Measurements from ENCODE around the gene MSANTD1.

DNA sequence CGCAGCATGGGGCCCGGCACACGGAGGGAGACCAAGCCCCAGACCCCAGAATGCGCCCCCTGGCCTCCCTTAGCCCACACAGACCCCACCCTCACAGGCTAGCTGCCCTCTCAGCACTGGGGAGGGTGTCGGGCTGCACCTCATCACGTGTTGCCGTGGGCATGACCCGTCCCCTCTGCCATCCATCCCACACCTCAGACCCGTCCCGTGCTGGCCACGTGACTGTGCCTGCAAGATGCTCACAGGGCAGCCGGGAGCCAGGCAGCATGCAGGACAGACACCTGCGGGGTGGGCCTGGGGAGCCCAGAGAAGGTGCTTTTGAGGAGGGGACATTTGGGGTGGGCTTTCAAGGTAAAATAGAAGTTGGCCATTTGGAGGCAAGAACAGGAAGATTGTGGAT is 4.8 kb downstream of the MSANTD1 start:
- no peak for TF ChIP-seq SMC3 (IDR thresholded peaks at IDR 0.05; ENCODE audit: low read depth, low read length)
- TF ChIP-seq, protein P1, sequence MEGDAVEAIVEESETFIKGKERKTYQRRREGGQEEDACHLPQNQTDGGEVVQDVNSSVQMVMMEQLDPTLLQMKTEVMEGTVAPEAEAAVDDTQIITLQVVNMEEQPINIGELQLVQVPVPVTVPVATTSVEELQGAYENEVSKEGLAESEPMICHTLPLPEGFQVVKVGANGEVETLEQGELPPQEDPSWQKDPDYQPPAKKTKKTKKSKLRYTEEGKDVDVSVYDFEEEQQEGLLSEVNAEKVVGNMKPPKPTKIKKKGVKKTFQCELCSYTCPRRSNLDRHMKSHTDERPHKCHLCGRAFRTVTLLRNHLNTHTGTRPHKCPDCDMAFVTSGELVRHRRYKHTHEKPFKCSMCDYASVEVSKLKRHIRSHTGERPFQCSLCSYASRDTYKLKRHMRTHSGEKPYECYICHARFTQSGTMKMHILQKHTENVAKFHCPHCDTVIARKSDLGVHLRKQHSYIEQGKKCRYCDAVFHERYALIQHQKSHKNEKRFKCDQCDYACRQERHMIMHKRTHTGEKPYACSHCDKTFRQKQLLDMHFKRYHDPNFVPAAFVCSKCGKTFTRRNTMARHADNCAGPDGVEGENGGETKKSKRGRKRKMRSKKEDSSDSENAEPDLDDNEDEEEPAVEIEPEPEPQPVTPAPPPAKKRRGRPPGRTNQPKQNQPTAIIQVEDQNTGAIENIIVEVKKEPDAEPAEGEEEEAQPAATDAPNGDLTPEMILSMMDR (IDR thresholded peaks at IDR 0.05), result no peak
- TF ChIP-seq, protein P2, sequence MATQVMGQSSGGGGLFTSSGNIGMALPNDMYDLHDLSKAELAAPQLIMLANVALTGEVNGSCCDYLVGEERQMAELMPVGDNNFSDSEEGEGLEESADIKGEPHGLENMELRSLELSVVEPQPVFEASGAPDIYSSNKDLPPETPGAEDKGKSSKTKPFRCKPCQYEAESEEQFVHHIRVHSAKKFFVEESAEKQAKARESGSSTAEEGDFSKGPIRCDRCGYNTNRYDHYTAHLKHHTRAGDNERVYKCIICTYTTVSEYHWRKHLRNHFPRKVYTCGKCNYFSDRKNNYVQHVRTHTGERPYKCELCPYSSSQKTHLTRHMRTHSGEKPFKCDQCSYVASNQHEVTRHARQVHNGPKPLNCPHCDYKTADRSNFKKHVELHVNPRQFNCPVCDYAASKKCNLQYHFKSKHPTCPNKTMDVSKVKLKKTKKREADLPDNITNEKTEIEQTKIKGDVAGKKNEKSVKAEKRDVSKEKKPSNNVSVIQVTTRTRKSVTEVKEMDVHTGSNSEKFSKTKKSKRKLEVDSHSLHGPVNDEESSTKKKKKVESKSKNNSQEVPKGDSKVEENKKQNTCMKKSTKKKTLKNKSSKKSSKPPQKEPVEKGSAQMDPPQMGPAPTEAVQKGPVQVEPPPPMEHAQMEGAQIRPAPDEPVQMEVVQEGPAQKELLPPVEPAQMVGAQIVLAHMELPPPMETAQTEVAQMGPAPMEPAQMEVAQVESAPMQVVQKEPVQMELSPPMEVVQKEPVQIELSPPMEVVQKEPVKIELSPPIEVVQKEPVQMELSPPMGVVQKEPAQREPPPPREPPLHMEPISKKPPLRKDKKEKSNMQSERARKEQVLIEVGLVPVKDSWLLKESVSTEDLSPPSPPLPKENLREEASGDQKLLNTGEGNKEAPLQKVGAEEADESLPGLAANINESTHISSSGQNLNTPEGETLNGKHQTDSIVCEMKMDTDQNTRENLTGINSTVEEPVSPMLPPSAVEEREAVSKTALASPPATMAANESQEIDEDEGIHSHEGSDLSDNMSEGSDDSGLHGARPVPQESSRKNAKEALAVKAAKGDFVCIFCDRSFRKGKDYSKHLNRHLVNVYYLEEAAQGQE (IDR thresholded peaks at IDR 0.05; ENCODE audit: low read depth, low read length), result no peak
